Measurements from ENCODE around the gene MEGF11. TPM values are rescaled to one million over a fixed set of nuclear protein-coding genes. Genes with fewer than 3 reads are reported as not detected.
"Not testable (repeated sequence)": the region's sequence is repeated elsewhere in the genome, so short reads cannot be mapped to it uniquely, and the experiment has no call there.

The MEGF11 gene
- total and polyA plus RNA-seq, 2 donors, result 0.11 to 0.13 TPM

DNA sequence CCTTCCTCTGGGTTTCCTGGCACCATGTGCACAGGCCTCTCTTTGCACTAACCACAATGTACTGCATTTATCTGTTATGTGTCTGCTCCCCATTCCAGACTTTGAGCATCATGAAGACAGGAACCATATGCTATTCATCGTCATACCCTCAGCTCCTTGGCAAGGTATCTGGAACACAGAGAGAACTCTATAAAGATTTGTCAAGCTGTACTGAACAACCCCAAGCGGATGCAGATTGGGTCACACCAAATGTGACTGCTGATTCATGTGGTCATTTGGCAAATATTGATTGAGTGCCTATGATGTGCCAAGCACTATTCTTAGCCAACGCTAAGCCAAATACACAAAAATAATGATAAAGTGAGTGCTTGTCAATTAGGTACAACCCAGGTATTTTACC is 7.5 kb upstream of the MEGF11 start:
- Histone ChIP-seq H3K4me3 (ENCODE audit: low read depth, low read length) (no peak overlapping the region), H3K4me1 (ENCODE audit: insufficient read depth) (no peaks in the 10 kb centered on the region), H3K36me3 (ENCODE audit: insufficient read depth) (no peaks in the 10 kb centered on the region), H3K27ac (ENCODE audit: low read depth) (no peak overlapping the region)
- WGBS, result 61% methylated on average over 3 of the region's 3 CpGs
- no peak for DNase-seq (ENCODE audit: extremely low spot score)

DNA sequence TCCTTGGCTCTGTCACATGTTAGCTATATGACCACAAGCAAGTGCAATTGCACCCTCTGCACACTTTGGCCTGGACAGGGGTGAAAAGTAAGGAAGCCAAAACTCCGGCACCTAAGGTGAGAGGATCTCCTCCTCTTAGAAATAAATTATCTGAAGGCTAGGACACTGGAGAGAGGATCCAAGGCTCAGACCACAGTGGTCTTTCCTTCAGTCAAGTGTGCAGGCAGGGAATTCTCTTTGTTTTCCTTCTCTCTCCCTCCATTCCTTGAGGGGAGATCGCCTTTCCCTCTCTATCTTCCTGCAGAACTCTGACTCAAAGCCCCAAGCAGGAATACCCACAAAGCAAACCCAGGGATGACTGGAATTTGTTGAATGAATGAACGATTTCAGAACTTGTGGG is 3.1 kb upstream of the MEGF11 start:
- DNase-seq (ENCODE audit: extremely low spot score), result no peak
- Histone ChIP-seq H3K4me1 (ENCODE audit: insufficient read depth) (peaks cover 2% of the 10 kb centered on the region), H3K27ac (ENCODE audit: low read depth) (no peak overlapping the region), H3K36me3 (ENCODE audit: insufficient read depth) (no peaks in the 10 kb centered on the region), H3K4me3 (ENCODE audit: low read depth, low read length) (no peak overlapping the region)
- WGBS, result 67% methylated on average over 3 of the region's 3 CpGs

DNA sequence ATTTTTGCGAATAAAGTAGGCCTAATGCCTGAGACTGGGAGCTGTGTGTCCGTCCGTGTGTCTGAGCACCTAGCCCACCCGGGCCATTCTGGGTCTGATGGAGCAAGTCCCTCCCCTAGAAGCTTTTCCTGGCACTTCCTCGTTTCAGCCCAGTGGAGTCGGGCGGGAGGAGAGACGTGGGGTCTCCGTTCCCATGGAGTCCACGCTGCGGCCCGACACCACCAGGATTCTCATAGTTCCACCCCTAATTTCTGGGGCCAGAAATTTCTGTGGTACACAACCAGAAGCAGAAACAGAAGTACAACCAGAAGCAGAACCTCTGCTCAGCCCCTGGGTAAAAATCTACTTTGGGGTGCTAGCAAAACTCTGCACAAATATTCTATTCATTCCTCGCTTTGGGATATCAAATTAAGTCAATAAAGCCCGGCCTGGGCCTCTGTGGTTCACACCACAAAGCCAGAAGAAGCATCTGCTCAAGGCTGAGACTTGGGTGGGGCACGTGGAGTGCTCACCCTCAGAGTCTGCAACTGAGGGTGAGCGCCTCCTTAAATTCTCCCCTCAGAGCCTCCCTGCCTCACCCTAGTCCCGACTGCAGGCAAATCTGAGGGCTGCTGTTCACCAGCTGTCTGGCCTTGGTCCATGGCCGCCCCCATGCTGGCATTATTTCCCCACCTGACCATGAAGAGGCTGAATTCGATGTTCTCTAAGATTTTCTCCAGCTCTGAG is 1.6 kb upstream of the MEGF11 start:
- no peak overlapping the region for H3K27ac ChIP-seq (ENCODE audit: low read depth)
- H3K4me3 ChIP-seq (ENCODE audit: low read depth, low read length), result no peak overlapping the region
- H3K4me1 ChIP-seq (ENCODE audit: insufficient read depth), result peaks cover 2% of the 10 kb centered on the region
- no peaks in the 10 kb centered on the region for H3K36me3 ChIP-seq (ENCODE audit: insufficient read depth)
- DNase-seq (ENCODE audit: extremely low spot score), result no peak
- WGBS, result 32% methylated on average over 19 of the region's 19 CpGs

DNA sequence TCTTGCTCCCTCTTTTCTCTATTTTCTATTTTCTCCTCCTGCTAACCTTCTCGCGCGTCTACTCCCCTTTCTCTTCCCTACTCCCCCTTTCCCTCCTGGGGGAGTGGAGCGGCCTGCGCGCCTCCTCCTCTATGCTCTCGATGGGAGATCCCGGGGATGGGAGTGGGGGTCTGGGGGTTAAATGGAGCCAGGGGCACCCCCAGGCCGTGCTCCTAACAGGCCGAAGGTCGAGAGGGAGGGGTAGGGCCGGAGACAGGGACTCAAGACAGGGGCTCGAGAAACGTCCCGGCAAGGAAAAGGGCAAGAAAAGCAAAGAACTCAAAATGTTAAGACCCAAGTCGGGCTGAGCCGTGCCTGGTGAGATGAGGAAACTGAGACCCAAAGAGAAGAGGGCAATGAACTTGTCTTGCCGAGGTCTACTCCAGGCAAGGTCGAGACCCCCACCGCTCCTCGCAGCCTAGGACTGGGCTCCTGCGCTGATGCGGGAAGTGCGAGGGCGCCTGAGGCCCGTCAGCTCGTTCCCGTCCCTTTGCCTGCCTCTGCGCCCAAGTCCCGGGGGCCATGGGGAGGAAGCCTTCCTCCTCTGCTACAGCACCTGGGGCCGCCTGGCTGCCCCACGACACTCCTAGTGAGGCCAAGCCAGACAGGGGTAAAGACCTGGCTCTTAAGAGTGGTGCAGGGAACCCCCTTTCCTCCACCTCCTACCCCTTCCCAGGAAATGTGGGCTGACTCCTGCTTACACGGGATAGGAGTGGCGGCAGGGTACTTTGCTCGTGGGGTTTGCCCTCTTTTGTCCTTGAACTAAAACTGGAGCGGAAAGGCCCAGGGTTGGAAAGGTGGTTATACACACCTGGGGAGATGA is 770 bp upstream of the MEGF11 start:
- Histone ChIP-seq H3K27ac (ENCODE audit: low read depth) (no peak overlapping the region), H3K4me3 (ENCODE audit: low read depth, low read length) (peak overlapping the region; percentile 50), H3K36me3 (ENCODE audit: insufficient read depth) (no peaks in the 10 kb centered on the region), H3K4me1 (ENCODE audit: insufficient read depth) (peaks cover 2% of the 10 kb centered on the region)
- WGBS, result 9% methylated on average over 36 of the region's 36 CpGs
- DNase-seq (ENCODE audit: extremely low spot score), result no peak

DNA sequence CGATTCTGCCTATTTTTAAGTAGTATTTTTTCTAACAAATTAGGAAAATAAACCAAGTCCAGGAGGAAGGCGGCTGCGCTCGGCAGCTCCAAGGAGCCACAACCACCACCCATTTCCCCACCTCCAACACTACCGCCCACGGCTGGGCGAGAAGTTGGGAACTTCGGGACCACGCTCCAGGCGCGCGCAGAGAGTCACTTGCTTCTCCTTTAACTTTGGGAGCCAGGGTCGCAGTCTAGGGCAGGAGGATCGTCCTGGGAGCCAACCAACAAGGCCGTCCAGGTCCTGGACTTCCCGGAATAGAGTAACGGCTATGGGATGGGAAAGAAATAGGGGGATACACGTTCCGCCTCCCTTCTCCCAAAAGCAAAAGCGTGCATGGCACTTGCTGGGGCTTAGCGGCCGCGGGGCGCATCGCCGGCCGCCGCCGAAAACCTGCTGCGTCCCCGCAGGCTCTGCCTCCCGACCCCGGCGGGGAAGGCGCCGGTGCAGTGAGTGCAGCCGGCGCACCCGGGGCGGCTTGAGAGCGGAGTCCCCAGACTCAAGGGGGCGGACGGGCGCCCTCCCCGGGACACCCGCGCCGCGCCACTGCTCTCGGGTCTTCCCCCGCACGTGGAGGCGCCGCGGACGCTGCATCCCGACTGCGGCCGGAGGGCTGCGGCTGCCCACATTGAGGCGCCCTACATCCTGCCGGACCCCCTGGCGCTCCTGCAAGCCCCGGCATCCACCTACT is 699 bp downstream of the MEGF11 start:
- Histone ChIP-seq H3K36me3 (ENCODE audit: insufficient read depth) (no peaks in the 10 kb centered on the region), H3K4me3 (ENCODE audit: low read depth, low read length) (peak overlapping the region; percentile 50), H3K4me1 (ENCODE audit: insufficient read depth) (peaks cover 2% of the 10 kb centered on the region), H3K27ac (ENCODE audit: low read depth) (no peak overlapping the region)
- under 1% methylated on average over 63 of the region's 64 CpGs for WGBS
- no peak for DNase-seq (ENCODE audit: extremely low spot score)

DNA sequence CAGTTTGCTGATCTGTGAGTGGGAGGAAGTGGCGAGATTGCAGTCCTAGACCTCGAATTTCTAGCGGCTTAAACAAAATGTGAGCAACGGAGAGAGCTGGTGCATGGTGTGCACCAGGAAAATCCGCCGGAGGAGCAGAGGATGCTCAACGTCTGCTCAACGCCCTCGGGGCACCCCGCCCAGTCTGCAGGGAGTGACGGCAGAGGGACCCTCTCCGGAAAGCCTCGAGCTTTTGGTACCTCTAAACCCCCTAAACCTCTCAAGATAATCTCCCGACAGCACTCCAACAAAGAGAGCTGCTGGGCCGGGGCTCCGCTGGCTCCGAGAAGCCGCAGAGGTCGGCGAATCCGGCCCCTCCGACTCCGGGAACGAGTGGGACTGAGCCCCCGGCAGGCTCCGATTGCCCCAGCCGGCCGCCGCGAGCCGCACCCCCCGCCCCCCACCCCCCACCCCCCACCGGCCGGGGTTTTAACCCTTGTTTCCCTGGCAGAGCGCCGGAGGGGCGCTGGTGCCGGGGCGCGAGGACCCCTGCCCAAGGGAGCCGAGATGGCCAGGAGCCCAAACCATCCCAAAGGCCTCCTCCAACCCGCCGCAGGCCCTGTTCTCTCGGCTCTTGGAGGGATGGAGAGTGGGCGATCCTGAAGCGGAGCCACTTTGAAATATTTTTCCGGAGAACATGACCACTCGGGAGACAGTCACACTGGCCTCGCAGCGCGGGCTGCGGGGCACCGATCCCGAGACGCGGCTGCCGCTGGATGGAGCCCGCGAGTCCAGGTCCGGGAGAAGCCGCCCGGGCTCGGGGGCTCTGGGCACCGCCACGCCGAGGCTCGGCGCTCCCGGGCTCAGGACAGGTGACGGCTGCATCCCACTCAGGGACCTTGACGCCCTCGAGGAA is 1.5 kb downstream of the MEGF11 start:
- WGBS, result 3% methylated on average over 72 of the region's 72 CpGs
- no peak for DNase-seq (ENCODE audit: extremely low spot score)
- Histone ChIP-seq H3K4me1 (ENCODE audit: insufficient read depth) (peaks cover 2% of the 10 kb centered on the region), H3K4me3 (ENCODE audit: low read depth, low read length) (peak overlapping the region; percentile 50), H3K27ac (ENCODE audit: low read depth) (no peak overlapping the region), H3K36me3 (ENCODE audit: insufficient read depth) (no peaks in the 10 kb centered on the region)

DNA sequence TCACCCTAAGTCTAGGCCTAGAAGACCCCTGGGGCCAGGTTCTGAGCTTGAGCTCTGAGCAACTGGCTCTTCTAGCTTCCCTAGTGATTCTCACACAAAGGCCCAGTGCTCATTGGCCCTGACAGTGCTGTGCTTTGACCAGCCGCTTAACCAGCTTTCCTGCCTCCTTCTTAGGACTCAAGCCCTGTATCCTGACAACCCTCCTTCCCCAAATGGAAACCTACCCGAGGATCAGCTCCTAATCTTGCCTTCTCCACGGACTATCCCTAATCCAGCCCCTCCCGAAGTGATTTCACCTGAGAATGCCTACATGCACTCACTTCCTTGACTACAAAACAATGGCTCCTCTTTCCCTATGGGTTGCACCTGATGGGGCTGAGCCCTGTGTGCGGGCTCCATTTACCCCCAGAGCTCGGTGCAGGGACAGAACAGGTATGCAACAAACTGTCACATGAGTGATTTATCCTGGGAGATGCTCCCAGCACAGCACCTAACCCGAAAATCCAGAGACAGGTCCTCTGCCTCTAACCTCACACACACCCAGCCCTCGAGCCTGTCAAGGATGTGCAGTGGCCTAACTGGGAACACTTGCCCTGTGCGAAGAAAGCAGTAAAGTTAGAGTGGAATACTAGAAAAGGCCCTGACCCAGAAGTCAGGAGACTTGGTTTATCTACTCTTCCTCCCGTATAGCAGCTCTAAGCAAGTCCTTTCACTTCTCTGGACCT is 2.3 kb downstream of the MEGF11 start:
- peaks cover 2% of the 10 kb centered on the region for H3K4me1 ChIP-seq (ENCODE audit: insufficient read depth)
- DNase-seq (ENCODE audit: extremely low spot score), result no peak
- no peaks in the 10 kb centered on the region for H3K36me3 ChIP-seq (ENCODE audit: insufficient read depth)
- WGBS, result 59% methylated on average over 10 of the region's 10 CpGs
- H3K4me3 ChIP-seq (ENCODE audit: low read depth, low read length), result no peak overlapping the region
- H3K27ac ChIP-seq (ENCODE audit: low read depth), result no peak overlapping the region

DNA sequence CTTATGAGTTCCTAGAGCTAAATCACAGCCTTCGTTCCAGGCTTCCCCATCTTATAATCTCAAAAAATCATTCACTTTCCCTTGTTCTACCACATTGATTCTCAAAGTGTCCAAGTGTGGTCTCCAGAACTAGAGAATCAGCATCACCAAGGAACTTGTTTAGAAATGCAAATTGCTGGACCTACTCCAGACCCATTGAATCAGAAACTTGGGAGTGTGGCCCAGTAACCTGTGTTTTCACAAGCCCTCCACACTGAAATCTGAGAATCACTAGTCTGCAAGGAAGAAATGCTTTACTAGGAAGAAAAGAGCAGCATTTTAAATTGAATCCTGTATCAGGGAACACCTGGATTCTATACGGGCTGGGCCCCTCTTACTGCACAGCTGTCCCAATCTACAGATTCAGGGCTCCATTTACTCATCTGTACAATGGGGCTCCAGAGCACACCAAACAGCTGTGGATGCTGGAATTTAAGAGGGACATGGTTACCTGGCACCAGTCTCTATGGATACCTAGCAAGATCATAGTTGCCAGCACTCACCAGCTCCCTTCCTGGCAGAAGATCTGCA is 3.9 kb downstream of the MEGF11 start:
- Histone ChIP-seq H3K27ac (ENCODE audit: low read depth) (no peak overlapping the region), H3K4me3 (ENCODE audit: low read depth, low read length) (no peak overlapping the region), H3K4me1 (ENCODE audit: insufficient read depth) (peaks cover 2% of the 10 kb centered on the region), H3K36me3 (ENCODE audit: insufficient read depth) (no peaks in the 10 kb centered on the region)
- DNase-seq (ENCODE audit: extremely low spot score), result no peak
- 75% methylated on average over 2 of the region's 2 CpGs for WGBS

DNA sequence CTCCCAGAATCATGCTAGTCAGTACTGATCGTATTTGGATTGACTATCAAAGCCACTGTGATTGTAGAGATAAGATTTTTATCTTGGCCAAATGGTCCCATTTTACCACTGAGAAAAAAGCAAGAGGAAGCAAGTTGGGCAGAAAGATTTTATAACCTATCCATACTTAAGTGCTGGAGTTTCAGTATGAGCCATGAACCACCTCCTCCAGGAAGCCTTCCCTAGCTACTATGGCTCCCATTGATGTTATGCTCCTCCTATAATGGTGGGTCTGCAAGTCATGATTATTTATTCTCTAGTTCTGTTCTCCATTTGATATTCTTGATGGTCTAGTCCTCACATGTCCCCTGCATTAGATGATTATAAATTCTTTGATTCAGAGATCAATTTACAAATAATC is 6.6 kb downstream of the MEGF11 start:
- Histone ChIP-seq H3K4me3 (ENCODE audit: low read depth, low read length) (no peak overlapping the region), H3K36me3 (ENCODE audit: insufficient read depth) (no peaks in the 10 kb centered on the region), H3K4me1 (ENCODE audit: insufficient read depth) (no peaks in the 10 kb centered on the region), H3K27ac (ENCODE audit: low read depth) (no peak overlapping the region)
- 62% methylated on average over 1 of the region's 1 CpG for WGBS
- DNase-seq (ENCODE audit: extremely low spot score), result no peak

DNA sequence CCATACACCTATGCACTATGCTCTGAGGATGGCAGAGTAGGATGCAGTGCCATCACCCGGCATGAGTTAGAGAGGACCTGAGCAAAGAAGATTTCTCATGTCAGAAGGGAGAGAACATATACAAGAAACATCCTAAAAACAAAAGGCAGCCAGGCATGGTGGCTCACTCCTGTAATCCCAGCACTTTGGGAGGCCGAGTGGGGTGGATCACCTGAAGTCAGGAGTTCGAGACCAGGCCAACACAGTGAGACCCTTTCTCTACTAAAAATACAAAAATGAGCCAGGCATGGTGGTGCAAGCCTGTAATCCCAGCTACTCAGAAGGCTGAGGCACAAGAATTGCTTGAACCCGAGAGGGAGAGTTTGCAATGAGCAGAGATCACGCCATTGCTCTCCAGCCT is 7.7 kb downstream of the MEGF11 start:
- 78% methylated on average over 5 of the region's 5 CpGs for WGBS
- H3K36me3 ChIP-seq (ENCODE audit: insufficient read depth), result not testable (repeated sequence)

DNA sequence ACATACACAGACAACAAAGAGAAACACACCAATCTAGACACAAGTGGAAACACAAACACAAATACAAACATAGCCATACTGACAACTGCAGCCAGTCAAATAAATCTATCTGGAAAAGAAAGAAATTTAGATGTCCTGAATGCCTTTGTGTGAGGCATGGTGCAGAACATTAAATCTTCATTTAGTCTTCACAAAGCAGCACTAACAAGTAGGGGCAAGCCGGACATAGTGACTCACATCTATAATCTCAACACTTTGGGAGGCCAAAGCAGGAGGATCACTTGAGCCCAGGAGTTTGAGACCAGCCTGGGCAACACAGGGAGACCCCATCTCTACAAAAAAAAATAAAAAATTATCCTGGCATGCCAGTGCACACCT is 11.7 kb downstream of the MEGF11 start:
- Histone ChIP-seq H3K36me3 (ENCODE audit: insufficient read depth) (no peaks in the 10 kb centered on the region), H3K4me1 (ENCODE audit: insufficient read depth) (no peaks in the 10 kb centered on the region), H3K27ac (ENCODE audit: low read depth) (no peak overlapping the region), H3K4me3 (ENCODE audit: low read depth, low read length) (no peak overlapping the region)
- no peak for DNase-seq (ENCODE audit: extremely low spot score)
- 86% methylated on average over 1 of the region's 1 CpG for WGBS

More for the DNA sequence above, 7.7 kb downstream of the MEGF11 start:
- H3K4me3 ChIP-seq (ENCODE audit: low read depth, low read length); DNase-seq (ENCODE audit: extremely low spot score); H3K27ac ChIP-seq (ENCODE audit: low read depth); H3K4me1 ChIP-seq (ENCODE audit: insufficient read depth): not testable (repeated sequence)

DNA sequence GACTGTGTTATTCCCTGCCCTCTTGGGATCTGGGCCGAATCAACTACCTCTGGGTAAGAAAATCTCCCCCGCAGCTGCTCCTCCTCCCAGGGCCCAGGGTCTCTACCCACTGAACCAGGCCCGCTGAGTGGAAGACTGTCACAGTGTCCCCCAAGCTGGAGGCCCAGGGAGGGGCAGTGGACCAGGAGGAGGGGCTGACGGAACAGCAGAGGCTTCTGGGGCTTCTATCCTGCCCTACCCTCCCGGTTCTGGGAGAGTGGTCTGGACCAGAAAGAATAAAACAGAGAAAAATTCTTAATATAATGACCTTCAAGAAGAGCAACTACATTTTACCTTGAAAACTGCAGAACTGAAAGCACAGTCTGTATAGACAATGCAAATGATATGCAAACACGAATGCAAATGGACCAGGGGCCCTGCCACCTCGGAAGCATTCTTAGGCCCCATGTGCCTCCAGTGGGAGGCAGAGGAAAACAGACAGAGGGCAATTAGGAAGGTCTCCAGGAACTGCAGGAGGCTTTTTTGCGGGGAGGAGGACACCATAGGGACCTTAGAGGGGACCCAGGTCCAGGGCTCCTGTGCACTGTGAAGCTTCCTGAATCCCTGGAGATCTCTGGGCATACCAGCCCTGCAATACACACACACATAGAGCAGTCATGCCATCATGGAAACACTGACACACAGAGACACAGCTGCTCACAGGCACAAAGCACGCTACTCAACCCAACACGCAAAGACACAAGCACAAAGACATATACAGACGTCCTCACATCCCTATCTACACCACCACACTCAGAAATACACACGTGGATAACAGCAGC is 12.3 kb downstream of the MEGF11 start:
- Histone ChIP-seq H3K4me3 (ENCODE audit: low read depth, low read length) (no peak overlapping the region), H3K36me3 (ENCODE audit: insufficient read depth) (no peaks in the 10 kb centered on the region), H3K27ac (ENCODE audit: low read depth) (no peak overlapping the region), H3K4me1 (ENCODE audit: insufficient read depth) (no peaks in the 10 kb centered on the region)
- 74% methylated on average over 12 of the region's 12 CpGs for WGBS
- DNase-seq (ENCODE audit: extremely low spot score), result no peak
